GM12865 (cell line): ENCODE measurements around the gene SEL1L3.

Experiments
- DNase-seq: peaks from one replicate; pipeline ENCODE4 v3.0.0; 2010; ENCODE audit warnings: low read depth
- H3K4me3 ChIP-seq: 2 replicates; pipeline ENCODE4 v1.5.1; 2011; ENCODE audit warnings: mild to moderate bottlenecking, low read depth, low read length, control low read depth
- TF ChIP-seq, protein P1 (sequence below): IDR thresholded peaks from 2 replicates; pipeline ENCODE4 v1.5.1; 2011; ENCODE audit warnings: low read length, control low read depth, low read depth, inconsistent platforms; ENCODE audit not compliant: insufficient read depth; ENCODE audit errors: missing control alignments

Gene SEL1L3

DNA sequence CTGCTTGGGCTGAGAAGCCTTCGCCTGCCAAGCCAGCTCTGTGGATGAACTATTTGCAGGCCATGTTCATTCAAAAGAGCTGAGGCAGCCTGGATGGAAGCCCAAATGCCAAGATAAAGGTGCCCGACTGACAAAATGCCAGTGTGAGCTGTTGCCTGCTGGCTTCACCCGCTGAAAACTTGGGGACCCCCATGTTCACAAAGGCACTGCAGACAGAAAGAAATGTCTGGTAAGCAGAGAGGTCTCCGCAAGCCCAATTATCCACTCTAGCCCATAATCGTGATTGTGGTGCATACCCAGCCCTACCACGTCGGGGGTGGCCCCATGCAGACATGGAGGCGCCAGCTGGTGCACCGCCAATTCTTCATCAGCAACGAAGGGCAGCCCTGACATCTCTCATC lies 38.2 kb upstream of the SEL1L3 start:
- no peak overlapping the region for H3K4me3 ChIP-seq
- TF ChIP-seq, protein P1, sequence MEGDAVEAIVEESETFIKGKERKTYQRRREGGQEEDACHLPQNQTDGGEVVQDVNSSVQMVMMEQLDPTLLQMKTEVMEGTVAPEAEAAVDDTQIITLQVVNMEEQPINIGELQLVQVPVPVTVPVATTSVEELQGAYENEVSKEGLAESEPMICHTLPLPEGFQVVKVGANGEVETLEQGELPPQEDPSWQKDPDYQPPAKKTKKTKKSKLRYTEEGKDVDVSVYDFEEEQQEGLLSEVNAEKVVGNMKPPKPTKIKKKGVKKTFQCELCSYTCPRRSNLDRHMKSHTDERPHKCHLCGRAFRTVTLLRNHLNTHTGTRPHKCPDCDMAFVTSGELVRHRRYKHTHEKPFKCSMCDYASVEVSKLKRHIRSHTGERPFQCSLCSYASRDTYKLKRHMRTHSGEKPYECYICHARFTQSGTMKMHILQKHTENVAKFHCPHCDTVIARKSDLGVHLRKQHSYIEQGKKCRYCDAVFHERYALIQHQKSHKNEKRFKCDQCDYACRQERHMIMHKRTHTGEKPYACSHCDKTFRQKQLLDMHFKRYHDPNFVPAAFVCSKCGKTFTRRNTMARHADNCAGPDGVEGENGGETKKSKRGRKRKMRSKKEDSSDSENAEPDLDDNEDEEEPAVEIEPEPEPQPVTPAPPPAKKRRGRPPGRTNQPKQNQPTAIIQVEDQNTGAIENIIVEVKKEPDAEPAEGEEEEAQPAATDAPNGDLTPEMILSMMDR, result no peak
- no peak for DNase-seq

DNA sequence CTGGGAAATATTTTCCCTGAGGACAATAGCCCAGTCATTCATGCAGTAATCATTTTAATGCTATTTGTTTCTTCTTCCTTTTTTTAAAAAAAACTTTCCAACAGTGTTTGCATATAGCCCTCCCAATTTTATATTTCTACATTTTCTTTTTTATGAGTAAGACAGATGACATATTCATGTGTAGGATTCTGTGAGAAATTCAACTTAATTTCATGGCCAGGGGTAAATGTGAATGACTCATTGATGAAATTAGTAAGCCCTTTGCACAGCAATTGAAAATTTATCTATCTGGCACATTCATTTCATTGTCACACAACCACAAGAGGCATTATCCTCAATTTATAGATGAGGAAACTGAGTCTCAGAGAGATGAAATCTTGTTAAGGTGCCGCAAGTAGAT lies 37.5 kb upstream of the SEL1L3 start:
- no peak overlapping the region for H3K4me3 ChIP-seq
- DNase-seq, result no peak
- TF ChIP-seq, protein P1, result no peak

DNA sequence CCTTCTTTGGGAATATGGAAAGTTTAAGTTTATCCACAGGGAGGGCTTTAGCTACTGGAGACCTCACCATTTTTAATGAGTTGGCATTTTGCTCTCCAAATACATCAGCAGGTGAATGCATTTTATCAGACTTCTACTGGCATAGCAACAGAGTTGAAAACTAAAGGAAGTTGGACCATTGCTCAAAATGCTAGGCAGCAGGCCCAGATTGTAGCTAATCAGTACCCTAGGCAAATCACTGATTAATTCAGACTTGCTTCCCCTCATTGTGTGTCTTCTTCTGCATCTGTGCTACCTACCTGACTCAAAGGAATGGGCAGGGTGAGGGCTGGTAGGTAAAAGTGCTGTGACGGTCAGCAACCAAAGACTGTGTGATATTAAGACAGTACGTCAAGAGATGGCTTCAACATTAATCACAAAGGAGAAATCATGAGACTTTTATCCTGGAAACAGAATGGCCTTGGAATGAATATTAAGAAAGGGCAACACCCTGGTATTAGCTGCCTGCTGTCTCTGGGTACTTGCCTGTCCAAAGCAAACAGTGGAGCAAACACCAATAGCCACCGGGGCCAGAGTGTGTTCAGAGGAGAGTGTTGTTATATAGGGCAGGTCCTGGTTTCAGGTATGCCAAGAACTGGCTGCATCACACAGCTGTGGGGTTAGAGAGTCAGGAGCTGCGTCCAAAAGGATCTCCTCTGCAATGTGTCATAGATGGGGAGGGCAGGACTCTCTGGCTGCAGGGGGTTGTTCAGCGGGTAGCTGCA lies 34.2 kb upstream of the SEL1L3 start:
- no peak for DNase-seq
- no peak overlapping the region for H3K4me3 ChIP-seq
- TF ChIP-seq, protein P1, result no peak

DNA sequence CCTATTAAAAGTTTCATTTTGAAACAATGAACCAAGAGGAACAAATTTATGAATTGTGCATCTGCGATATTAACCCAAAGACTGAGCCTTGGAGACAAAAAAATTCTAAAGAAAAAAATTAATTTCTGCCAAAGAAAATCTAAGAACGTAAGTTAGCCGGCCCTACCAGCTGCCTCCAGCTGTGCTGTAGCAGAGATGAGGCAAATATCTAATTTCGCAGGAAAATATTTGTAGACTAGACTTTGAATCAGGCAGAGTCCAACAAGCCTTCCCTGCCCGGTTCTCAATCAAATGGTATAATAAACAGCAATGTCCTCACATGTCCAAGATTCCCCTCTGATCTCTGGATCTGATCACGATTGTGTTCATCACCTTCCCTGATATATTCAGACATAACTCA lies 30.0 kb upstream of the SEL1L3 start:
- H3K4me3 ChIP-seq, result no peak overlapping the region
- no peak for DNase-seq
- TF ChIP-seq, protein P1, result no peak

DNA sequence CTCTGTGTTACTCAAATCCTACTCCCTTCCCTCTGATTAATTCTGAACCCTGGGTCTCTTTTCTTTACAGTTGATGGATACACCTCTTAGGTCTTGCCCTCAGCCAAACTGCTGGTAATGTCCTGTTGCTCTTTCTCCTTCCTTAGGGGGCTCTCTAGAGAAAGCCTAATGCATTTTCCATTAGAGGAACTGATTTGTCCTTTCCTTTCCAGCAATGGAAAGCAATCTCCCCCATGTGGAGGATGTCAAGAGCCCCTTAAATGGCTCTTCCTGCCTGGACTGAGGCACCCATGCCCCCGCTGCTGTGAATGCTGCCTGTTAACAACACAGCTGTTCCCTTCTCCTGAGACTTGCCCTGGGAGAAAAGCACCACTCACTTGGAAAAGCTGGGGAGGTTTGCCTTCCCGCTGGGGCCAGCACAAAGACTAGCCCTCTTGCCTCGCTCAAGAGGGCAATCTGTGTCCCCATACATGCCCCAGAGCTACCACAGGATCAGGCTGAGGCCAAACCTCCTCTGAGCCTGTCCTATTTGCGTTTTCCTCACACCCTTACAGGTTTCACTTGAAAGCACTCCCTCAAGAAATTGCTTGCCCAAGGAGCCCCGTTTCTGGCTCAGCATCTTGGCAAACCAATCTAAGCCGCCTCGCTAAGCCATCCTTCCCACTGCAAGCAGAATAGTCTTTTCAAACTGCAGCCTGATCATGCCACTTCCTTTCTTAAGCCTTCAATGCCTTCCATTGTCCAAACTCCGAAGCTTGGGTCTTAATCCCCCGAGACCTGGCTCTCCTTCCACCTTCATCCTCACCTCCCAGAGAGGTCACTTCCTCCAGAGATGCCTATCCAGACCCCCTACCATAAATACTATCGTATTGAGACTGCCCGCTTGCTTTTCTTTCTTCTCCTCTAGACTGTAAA lies 28.0 kb upstream of the SEL1L3 start:
- TF ChIP-seq, protein P1, result no peak
- no peak overlapping the region for H3K4me3 ChIP-seq
- no peak for DNase-seq

DNA sequence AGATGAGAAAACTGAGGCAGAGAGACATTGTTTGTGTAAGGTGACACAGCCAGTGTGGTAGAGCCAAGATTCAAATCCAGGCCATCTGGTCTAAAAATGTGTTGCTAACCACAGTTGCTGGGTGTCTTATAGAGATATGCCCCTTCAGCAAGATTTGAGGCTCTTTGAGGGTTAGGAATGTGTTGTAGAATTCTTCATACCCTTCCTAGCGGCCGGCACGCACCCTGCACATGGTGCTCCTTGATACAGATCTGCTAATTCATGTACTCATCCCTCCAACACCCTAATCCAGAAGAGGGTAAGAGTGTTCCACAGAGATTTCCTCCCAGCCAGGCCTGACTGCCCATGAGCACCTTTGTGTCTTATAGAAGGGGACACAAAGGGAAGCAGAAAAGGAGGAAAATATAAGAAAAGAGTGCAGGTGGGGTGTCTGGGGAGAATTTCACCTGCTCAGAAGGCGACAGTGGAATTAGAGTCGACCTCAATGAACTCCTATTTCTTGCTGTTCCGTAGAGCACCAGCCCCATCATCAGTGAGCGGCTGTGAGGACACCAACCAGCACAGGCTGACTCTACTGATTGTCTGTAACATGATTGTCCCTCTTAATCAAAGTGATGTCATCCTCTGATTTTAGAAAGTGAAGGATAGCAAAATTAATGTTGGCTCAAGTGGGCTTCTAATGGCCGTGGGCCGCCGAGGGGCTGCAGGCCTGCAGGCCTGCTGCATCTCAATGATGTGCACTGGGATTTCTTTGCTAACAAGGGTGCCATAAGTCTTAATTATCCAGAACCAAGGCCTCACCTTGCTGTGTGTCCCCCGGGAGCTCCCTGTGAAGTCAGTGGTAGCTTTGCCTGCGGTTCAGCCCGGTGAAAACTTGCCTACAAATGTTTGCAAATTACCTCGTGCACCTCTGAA lies 27.1 kb upstream of the SEL1L3 start:
- TF ChIP-seq, protein P1, result no peak
- H3K4me3 ChIP-seq, result no peak overlapping the region
- no peak for DNase-seq
